ENCODE results near the gene GPR35.

Gene GPR35

GRCh38 chr2:240624011-240624949 lies 1.0 kb upstream of the GPR35 start:
- DNase-seq: no peak

GRCh38 chr2:240626531-240627300 lies 1.4 kb downstream of the GPR35 start:
- no peak for DNase-seq

- no peak for DNase-seq
Measured at GRCh38 chr2:240627736-240628506, 2.6 kb downstream of the GPR35 start.

- no peak for DNase-seq
Measured at GRCh38 chr2:240628507-240628807, 3.2 kb downstream of the GPR35 start.

DNA sequence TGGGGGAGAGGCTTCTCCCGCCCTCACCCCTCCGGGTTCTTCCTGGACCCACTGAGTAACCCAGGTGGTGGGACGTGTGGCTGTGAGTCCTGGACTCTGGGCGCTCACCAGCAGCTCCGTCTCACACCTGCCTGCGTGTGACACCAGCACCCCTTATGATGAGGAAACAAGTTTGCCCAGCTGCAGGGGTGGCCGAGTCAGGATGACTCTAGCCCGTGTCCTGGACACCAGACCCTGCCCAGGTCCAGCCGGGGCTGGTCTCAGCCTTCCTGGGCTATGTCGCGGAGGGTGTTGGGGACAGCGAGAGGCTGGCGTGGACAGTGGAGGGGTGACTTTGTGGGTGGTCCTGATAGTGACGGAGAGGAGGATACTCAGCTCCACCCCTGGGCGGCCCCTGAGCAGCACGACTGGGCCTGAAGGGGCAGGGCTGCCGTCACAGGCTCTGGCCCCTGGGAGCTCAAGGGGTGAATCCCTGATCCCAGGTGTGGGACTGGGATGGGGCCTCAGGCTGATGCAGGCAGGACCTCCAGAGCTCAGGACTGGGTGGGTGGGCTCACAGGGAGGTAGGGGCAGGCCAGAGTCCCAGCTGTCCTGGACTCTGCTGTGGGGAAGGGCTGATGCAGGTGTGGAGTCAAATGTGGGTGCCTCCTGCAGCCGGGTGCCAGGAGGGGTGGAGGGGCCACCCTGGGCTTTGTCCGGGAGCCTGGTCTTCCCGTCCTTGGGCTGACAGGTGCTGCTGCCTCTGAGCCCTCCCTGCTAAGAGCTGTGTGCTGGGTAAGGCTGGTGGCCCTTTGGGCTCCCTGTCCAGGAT lies 3.7 kb downstream of the GPR35 start:
- no peak for DNase-seq

- DNase-seq: no peak
Measured at GRCh38 chr2:240629619-240629967, 4.3 kb downstream of the GPR35 start.

DNA sequence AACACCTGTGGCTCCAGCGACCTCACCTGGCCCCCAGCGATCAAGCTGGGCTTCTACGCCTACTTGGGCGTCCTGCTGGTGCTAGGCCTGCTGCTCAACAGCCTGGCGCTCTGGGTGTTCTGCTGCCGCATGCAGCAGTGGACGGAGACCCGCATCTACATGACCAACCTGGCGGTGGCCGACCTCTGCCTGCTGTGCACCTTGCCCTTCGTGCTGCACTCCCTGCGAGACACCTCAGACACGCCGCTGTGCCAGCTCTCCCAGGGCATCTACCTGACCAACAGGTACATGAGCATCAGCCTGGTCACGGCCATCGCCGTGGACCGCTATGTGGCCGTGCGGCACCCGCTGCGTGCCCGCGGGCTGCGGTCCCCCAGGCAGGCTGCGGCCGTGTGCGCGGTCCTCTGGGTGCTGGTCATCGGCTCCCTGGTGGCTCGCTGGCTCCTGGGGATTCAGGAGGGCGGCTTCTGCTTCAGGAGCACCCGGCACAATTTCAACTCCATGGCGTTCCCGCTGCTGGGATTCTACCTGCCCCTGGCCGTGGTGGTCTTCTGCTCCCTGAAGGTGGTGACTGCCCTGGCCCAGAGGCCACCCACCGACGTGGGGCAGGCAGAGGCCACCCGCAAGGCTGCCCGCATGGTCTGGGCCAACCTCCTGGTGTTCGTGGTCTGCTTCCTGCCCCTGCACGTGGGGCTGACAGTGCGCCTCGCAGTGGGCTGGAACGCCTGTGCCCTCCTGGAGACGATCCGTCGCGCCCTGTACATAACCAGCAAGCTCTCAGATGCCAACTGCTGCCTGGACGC lies 4.9 kb downstream of the GPR35 start:
- DNase-seq: no peak

- no peak for DNase-seq
Measured at GRCh38 chr2:240630771-240631547, 5.7 kb downstream of the GPR35 start.

DNA sequence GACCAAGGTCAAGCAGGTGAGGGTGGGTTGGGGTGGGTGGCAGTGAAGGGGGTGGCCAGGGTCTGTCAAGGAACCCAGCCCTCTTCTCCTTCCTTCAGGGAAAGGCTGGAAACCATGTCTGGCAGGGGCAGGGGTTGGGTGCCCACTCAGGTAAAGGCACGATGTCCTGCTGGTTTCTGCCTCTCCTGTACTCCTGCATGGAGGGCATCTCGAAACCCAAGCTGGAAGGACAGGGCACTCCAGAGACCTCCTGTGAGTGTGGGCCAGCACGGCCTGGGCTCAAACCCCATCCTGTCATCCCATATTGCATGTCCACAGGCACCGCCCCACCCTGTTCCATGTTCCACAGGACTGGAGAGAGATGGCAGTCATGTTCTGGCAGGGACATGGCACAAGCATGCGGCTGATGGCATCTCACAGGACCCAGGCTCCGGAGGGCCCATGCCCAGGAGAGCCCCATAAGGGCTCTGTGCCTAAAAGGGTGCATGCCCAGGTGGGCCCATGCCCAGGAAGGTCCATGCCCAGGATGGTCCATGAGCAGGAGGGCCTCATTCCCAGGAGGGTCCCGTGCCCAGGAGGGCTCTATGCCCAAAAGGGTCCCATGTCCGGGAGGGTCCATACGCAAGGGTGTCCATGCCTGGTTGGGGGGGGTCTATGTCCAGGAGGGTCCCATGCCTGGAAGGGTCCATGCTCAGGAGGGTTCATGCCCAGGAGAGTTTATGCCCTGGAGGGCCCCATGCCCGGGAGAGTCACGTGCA lies 6.4 kb downstream of the GPR35 start:
- no peak for DNase-seq

GRCh38 chr2:240632306-240632721 lies 7.0 kb downstream of the GPR35 start:
- DNase-seq: no peak

- DNase-seq: no peak
Measured at GRCh38 chr2:240635121-240635997, 10.1 kb downstream of the GPR35 start.

DNA sequence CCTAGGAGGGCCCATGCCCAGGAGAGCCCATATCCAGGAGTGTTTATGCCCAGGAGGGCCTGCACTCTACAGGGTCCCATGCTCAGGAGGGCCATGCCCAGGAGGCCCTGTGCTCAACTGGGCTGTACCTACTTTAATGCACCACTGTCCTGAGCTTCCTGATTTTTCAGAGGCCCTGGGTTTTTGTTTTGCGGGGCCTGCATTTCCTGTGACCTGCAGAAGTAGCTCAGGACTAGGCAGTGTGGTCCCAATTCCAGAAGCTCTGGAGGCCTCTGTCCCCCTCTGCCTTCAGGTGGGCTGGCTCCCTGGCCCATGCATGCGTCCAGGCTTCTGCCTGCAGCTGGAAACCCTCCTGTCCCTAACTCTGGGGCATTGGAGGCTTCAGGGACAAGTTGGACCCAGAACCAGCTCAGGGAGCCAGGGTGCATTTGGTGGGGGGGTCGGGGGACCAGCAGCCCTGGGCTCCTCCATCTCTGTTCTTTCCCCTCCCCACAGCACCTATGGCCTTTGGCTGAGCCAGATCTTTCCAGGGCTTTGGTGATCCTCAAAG lies 10.8 kb downstream of the GPR35 start:
- DNase-seq: no peak

- no peak for DNase-seq
Measured at GRCh38 chr2:240636563-240637115, 11.4 kb downstream of the GPR35 start.

DNA sequence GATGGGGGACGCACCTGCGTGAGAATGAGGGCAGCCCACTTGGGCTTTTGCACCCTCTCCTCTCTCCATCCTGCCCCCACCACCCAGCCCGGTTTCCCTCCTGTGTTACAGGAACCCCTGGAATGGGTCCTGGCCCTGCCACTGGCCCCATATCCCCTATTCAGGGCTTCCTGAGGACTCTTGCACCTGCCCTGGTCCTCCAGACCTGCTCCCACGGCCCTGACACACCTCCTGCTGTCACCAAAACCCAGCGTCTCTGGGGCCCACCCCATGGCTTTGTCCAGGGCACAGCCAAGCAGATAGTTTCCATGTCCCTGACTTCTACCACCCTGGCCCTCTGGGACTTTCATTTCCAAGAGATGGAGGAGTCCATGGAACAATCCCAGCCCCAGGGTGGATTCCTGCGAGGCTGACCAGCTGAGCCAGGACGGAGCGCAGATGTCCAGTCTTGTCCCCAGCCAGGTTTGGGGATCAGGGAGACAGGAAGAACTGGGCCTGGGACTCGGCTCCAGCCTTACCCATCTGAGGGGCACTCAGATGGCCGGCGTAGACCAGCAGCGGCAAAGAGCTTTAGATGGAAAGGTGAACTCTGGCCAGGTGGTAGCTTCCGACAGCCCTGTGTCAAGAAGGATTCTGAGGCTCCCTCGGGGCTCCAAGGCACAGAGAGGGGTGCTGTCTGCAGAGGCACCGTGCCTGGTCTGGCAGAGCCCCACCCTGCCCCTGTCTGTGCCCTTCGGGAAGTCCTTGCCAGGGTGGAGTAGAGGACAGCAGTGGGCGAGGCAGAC lies 12.0 kb downstream of the GPR35 start:
- DNase-seq: no peak

GRCh38 chr2:240637901-240638345 lies 12.6 kb downstream of the GPR35 start:
- no peak for DNase-seq

DNA sequence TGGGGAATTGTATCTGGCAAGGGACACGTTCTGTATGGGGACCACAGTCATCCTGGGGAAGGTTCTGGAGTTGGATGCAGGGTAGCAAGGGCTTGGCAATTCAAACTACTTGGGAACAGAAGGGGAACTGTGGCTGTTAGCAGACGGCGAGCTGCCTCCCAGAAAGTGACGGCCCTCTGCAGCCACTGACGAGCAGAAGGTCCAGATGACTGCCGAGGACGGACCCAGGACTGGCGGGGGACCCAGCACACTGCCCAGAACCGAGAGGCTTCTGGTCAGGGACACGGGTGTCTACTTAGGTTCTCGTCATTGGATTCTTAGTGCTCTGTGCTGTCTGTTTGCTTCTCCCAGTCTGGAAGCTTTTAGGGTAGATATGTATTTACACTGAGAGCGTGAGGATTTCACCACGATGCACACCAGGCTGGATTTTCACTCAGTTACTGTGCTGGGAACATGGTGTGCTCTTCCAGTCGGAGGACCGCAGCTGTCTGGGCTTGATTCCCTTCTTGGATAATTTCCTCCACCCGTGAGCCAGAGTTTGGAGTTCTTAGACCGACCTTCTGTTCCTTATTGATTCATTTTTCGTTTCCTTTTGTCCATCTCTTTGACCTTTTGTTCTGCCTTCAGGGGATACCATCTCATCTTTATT lies 13.4 kb downstream of the GPR35 start:
- no peak for DNase-seq

- no peak for DNase-seq
Measured at GRCh38 chr2:240639566-240639965, 14.3 kb downstream of the GPR35 start.
